HL-60 (cell line): Measurements from ENCODE around the gene TENT4B.

Experiments
- CTCF ChIP-seq: IDR thresholded peaks from one replicate; pipeline ENCODE4 v1.5.1; 2011; ENCODE audit warnings: low read length, control low read depth, inconsistent platforms; ENCODE audit not compliant: insufficient read depth
- POLR2AphosphoS5 ChIP-seq: IDR thresholded peaks from 2 replicates; pipeline ENCODE4 v1.6.1; 2012; ENCODE audit warnings: low read depth
- REST ChIP-seq: IDR thresholded peaks from 2 replicates; pipeline ENCODE4 v1.6.1; 2012; ENCODE audit warnings: low read depth; ENCODE audit not compliant: insufficient replicate concordance

- TF ChIP-seq CTCF = no peak
- TF ChIP-seq REST = no peak
- no peak for TF ChIP-seq POLR2AphosphoS5
Observed at GRCh38 chr16:50124769-50125168, 28.3 kb upstream of the TENT4B start.
